HepG2 (cell line): ENCODE results near the gene ANP32D. TPM values are rescaled to one million over a fixed set of nuclear protein-coding genes. Genes with fewer than 3 reads are reported as not detected.
"Not testable (repeated sequence)": the region's sequence is repeated elsewhere in the genome, so short reads cannot be mapped to it uniquely, and the experiment has no call there.

Experiments used
- ATAC-seq: fragments of 200-7000 bp; cut with Tn5 transposase; 3 replicates; pipeline ENCODE4 v1.9.1; 2020; ENCODE audit warnings: mild to moderate bottlenecking, moderate library complexity
- BruUV-seq: library from RNA; stranded (reverse); fragments of 400-500 nt; replicated peaks from 2 replicates; lab custom pipeline; 2021; lab: Mats Ljungman, UMichigan
- CTCF ChIA-PET: fragments of 300-600 bp; formaldehyde crosslinking; extraction: SDS; loops from one replicate; lab custom pipeline; 2021; ENCODE audit warnings: low total read pairs, inconsistent platforms, low intra/inter-chr PET ratio; lab: Yijun Ruan, JAX
- POLR2A ChIA-PET: fragments of 350-600 bp; sonication (Branson Sonifier 250); formaldehyde crosslinking; loops from one replicate; lab custom pipeline; 2020; ENCODE audit warnings: antibody characterized with exemption, inconsistent platforms; lab: Yijun Ruan, JAX
- DNase-seq: peaks from one replicate; pipeline ENCODE4 v3.0.0-alpha.2; 2015; ENCODE audit warnings: low spot score
- FAIRE-seq: peaks from 3 replicates; lab custom pipeline; 2011; peaks lifted over from hg19 to GRCh38; lab: Jason Lieb, UNC
- H2AFZ ChIP-seq: one replicate; pipeline ENCODE4 v1.6.1; 2011; ENCODE audit warnings: low read length, inconsistent platforms
- H3K27ac ChIP-seq: fragments of 300-600 bp; 3 replicates; pipeline ENCODE4 v1.8.0; 2011; ENCODE audit warnings: mixed run types, mild to moderate bottlenecking, mixed read lengths, low read length, inconsistent platforms; ENCODE audit not compliant: insufficient read depth; ENCODE audit errors: extremely low read length
- H3K27me3 ChIP-seq, 2 experiments: fragments of 200-600 bp in 1 of 2; 2 replicates in 1 of 2; 3 replicates in 1 of 2; pipeline versions ENCODE4 v1.6.0 to v1.8.0; 2011; ENCODE audit warnings: low read length in 2 of 2, mild to moderate bottlenecking in 2 of 2, moderate library complexity in 2 of 2, inconsistent platforms in 1 of 2; ENCODE audit not compliant: insufficient read depth in 2 of 2, control insufficient read depth in 1 of 2
- H3K36me3 ChIP-seq, 2 experiments: fragments of 200-600 bp in 1 of 2; replicated peaks in 1 of 2; 2 replicates in 1 of 2; 3 replicates in 1 of 2; pipeline versions ENCODE4 v1.5.1 to v1.8.0; 2011; ENCODE audit warnings: low read length in 2 of 2, inconsistent platforms in 1 of 2; ENCODE audit not compliant: insufficient read depth in 2 of 2, control insufficient read depth in 1 of 2
- H3K4me1 ChIP-seq: 2 replicates; pipeline ENCODE4 v1.5.1; 2012; ENCODE audit warnings: low read length, inconsistent platforms; ENCODE audit not compliant: insufficient read depth
- H3K4me2 ChIP-seq: 2 replicates; pipeline ENCODE4 v1.6.0; 2011; ENCODE audit warnings: low read depth, low read length, inconsistent platforms
- H3K4me3 ChIP-seq, 3 experiments: fragments of 200-600 bp in 1 of 3; sonication (generic), shearing (Covaris generic) in 1 of 3; replicated peaks in 1 of 3; 2 replicates each; pipeline ENCODE4 v1.5.1; 2011 to 2016; ENCODE audit warnings: low read length in 3 of 3, inconsistent platforms in 2 of 3, low read depth in 2 of 3, mild to moderate bottlenecking in 2 of 3, control low read depth in 1 of 3, mixed read lengths in 1 of 3; ENCODE audit not compliant: insufficient read depth in 1 of 3
- H3K79me2 ChIP-seq: one replicate; pipeline ENCODE4 v1.6.1; 2011; ENCODE audit warnings: low read length, inconsistent platforms; ENCODE audit not compliant: insufficient read depth
- H3K9ac ChIP-seq: 2 replicates; pipeline ENCODE4 v1.6.0; 2011; ENCODE audit warnings: mild to moderate bottlenecking, low read depth, low read length, inconsistent platforms; ENCODE audit not compliant: insufficient read depth
- H3K9me3 ChIP-seq: 2 replicates; pipeline ENCODE4 v1.5.1; 2012; ENCODE audit warnings: mild to moderate bottlenecking, low read length
- H4K20me1 ChIP-seq: 2 replicates; pipeline ENCODE4 v1.6.0; 2011; ENCODE audit warnings: inconsistent platforms, mild to moderate bottlenecking, low read length, moderate library complexity; ENCODE audit not compliant: insufficient read depth
- KMT2B ChIP-seq: IDR thresholded peaks from 2 replicates; pipeline ENCODE4 v1.6.1; 2016; ENCODE audit warnings: missing genetic modification reagents, missing compliant biosample characterization
- SYNCRIP ChIP-seq: fragments of 200-400 bp; formaldehyde crosslinking; IDR thresholded peaks from 2 replicates; pipeline ENCODE4 v1.6.1; 2018; ENCODE audit warnings: mild to moderate bottlenecking, low read depth, low read length; ENCODE audit not compliant: insufficient read depth
- WGBS: methylation state at CpG from one replicate; pipeline ENCODE4 v1.1.6; 2017; ENCODE audit warnings: low lambda C conversion rate; 5-methylcytosine and 5-hydroxymethylcytosine counted together
- in situ Hi-C: cut with HindIII; loops from 2 replicates; pipeline ENCODE4 v1.10.0; 2017; ENCODE audit warnings: low pct_unique_long_range_greater_than_20kb; ENCODE audit not compliant: extremely low pct_ligation_motif_present
- intact Hi-C: fragments of 100-400 bp; cut with micrococcal nuclease; formaldehyde crosslinking; loops from one replicate; pipeline ENCODE4 v1.10.0; 2022; ENCODE audit not compliant: unreplicated experiment
- polyA plus RNA-seq, 8 experiments: library from polyadenylated mRNA; depleted of rRNA in 3 of 8; stranded (reverse) in 7 of 8; unstranded in 1 of 8; fragments of >200 nt; fragmentation: Illumina TruSeq in 4 of 8; extraction: Trizol in 4 of 8; gene quantifications; 2 replicates each; pipeline versions ENCODE4 v1.2.1 to v1.2.3, GENCODE V29; 2011 to 2016; ENCODE audit warnings: low read depth in 4 of 8, missing spikeins in 1 of 8, mixed read lengths in 1 of 8; ENCODE audit not compliant: insufficient read depth in 1 of 8
- total RNA-seq, 5 experiments: library from RNA; depleted of rRNA; stranded (reverse); fragments of >200 nt; fragmentation: Illumina TruSeq; extraction: Trizol; gene quantifications; 2 replicates each; pipeline ENCODE4 v1.2.3, GENCODE V29; 2016; ENCODE audit warnings: low read depth in 1 of 5

The ANP32D gene
- total and polyA plus RNA-seq, 2 of the 13 experiments (the other 11 are each of a cell fraction or from before 2014, with no cell fraction given), result not detected

DNA sequence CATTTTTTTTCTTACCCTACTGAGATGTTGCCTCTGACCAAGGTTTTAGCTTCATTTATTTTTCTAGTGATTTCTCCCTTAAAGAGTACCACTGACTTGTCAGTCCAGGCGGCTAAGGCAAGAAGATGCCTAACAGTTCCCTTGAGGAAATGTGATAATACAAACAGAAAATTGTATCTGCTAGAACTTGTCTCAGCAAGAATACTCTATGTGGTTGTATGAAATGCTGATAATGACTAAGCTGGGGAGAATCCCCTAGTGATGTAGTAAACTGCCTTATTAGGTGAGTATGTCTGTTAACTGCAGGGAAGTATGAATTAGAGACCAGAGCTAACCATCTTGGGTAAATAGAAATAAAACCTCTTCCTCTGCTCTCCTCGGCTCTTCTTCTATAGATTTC, 16.7 kb downstream of the ANP32D start (continued):
- TF ChIP-seq SYNCRIP (no peak), KMT2B (CRISPR knock-in tag) (no peak)

GRCh38 chr12:48489456-48489855, 17.1 kb downstream of the ANP32D start:
- H3K27ac ChIP-seq, H3K4me2 ChIP-seq, H4K20me1 ChIP-seq, CTCF ChIA-PET, ATAC-seq, H3K9ac ChIP-seq, H3K79me2 ChIP-seq, in situ Hi-C loops, H3K4me1 ChIP-seq, H3K36me3 ChIP-seq, POLR2A ChIA-PET, intact Hi-C loops, H3K4me3 ChIP-seq, H2AFZ ChIP-seq, FAIRE-seq, DNase-seq, H3K9me3 ChIP-seq, BruUV-seq: not testable (repeated sequence)
- H3K27me3 ChIP-seq, result peaks cover 0 to 12% of the 10 kb centered on the region in 2 experiments; a peak in 2 of 5 replicates
- WGBS, result 4% methylated on average over 7 of the region's 7 CpGs

DNA sequence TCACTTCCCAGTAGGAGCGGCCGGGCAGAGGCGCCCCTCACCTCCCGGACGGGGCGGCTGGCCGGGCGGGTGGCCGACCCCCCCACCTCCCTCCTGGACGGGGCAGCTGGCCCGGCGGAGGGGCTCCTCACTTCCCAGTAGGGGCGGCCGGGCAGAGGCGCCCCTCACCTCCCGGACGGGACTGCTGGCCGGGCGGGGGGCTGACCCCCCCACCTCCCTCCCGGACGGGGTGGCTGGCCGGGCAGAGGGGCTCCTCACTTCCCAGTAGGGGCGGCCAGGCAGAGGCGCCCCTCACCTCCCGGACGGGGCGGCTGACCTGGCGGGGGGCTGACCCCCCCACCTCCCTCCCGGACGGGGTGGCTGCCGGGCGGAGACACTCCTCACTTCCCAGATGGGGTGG, 27.9 kb downstream of the ANP32D start:
- ATAC-seq, FAIRE-seq, H2AFZ ChIP-seq, H3K79me2 ChIP-seq, H3K27ac ChIP-seq, H3K9me3 ChIP-seq, DNase-seq, H3K4me1 ChIP-seq, CTCF ChIA-PET, H4K20me1 ChIP-seq, H3K4me2 ChIP-seq, H3K4me3 ChIP-seq, intact Hi-C loops, H3K36me3 ChIP-seq, H3K9ac ChIP-seq, BruUV-seq, H3K27me3 ChIP-seq, in situ Hi-C loops, POLR2A ChIA-PET: not testable (repeated sequence)
- WGBS, result no CpG with 5 or more reads among the region's 32 CpGs

- H3K4me3 ChIP-seq, H3K36me3 ChIP-seq, H3K4me2 ChIP-seq, CTCF ChIA-PET, H3K27me3 ChIP-seq, H4K20me1 ChIP-seq, in situ Hi-C loops, ATAC-seq, H3K9ac ChIP-seq, BruUV-seq, POLR2A ChIA-PET, H3K9me3 ChIP-seq, H3K79me2 ChIP-seq, FAIRE-seq, intact Hi-C loops, H2AFZ ChIP-seq, H3K27ac ChIP-seq, DNase-seq, H3K4me1 ChIP-seq: not testable (repeated sequence)
- 17% methylated on average over 2 of the region's 2 CpGs for WGBS
These were observed 34.5 kb downstream of the ANP32D start for GRCh38 chr12:48506836-48507235.
